Endothelial cell (in vitro differentiated cells): ENCODE results near the gene NEDD4L. TPM values are rescaled to one million over a fixed set of nuclear protein-coding genes. Genes with fewer than 3 reads are reported as not detected.

Experiments used
- DNase-seq: peaks from one replicate; pipeline ENCODE4 v3.0.0; 2021; ENCODE audit warnings: low spot score
- H3K27ac Mint-ChIP-seq: one replicate; pipeline ENCODE4 v1.8.0; 2021; ENCODE audit warnings: mixed read lengths, inconsistent platforms; ENCODE audit not compliant: unreplicated experiment
- H3K27me3 Mint-ChIP-seq: one replicate; pipeline ENCODE4 v1.8.0; 2021; ENCODE audit warnings: mild to moderate bottlenecking, moderate library complexity, mixed read lengths, inconsistent platforms; ENCODE audit not compliant: unreplicated experiment
- H3K36me3 Mint-ChIP-seq: one replicate; pipeline ENCODE4 v1.8.0; 2021; ENCODE audit warnings: mild to moderate bottlenecking, low read depth, mixed read lengths, inconsistent platforms; ENCODE audit not compliant: unreplicated experiment
- H3K4me1 Mint-ChIP-seq: one replicate; pipeline ENCODE4 v1.8.0; 2021; ENCODE audit warnings: mild to moderate bottlenecking, mixed read lengths, inconsistent platforms; ENCODE audit not compliant: unreplicated experiment
- H3K4me3 Mint-ChIP-seq: one replicate; pipeline ENCODE4 v1.8.0; 2021; ENCODE audit warnings: mild to moderate bottlenecking, mixed read lengths, inconsistent platforms; ENCODE audit not compliant: unreplicated experiment
- H3K9me3 Mint-ChIP-seq: one replicate; pipeline ENCODE4 v1.8.0; 2021; ENCODE audit warnings: mixed read lengths, inconsistent platforms; ENCODE audit not compliant: unreplicated experiment
- total RNA-seq: library from RNA; stranded (reverse); fragmentation: NEBNext Ultra II Directional; extraction: Animal tissue kit (Norgen Biotek cat#: 25700); gene quantifications from one replicate; pipeline ENCODE4 v1.2.1, GENCODE V29; 2021; ENCODE audit not compliant: unreplicated experiment
- TF ChIP-seq, protein P1 (sequence below): fragments of 200-600 bp; sonication (generic); IDR thresholded peaks from one replicate; pipeline ENCODE4 v1.5.0; 2021; ENCODE audit warnings: antibody characterized with exemption; ENCODE audit not compliant: unreplicated experiment

The NEDD4L gene
- total RNA-seq, 1 donor from 2014 or later: 42.8 TPM

- no peaks in the 10 kb centered on the region for H3K36me3 Mint-ChIP-seq
- no peaks in the 10 kb centered on the region for H3K9me3 Mint-ChIP-seq
- H3K27ac Mint-ChIP-seq: no peak overlapping the region
- no peak overlapping the region for H3K4me3 Mint-ChIP-seq
- H3K4me1 Mint-ChIP-seq: peaks cover 22% of the 10 kb centered on the region
- no peak for DNase-seq
- peaks cover 5% of the 10 kb centered on the region for H3K27me3 Mint-ChIP-seq
- TF ChIP-seq, protein P1, sequence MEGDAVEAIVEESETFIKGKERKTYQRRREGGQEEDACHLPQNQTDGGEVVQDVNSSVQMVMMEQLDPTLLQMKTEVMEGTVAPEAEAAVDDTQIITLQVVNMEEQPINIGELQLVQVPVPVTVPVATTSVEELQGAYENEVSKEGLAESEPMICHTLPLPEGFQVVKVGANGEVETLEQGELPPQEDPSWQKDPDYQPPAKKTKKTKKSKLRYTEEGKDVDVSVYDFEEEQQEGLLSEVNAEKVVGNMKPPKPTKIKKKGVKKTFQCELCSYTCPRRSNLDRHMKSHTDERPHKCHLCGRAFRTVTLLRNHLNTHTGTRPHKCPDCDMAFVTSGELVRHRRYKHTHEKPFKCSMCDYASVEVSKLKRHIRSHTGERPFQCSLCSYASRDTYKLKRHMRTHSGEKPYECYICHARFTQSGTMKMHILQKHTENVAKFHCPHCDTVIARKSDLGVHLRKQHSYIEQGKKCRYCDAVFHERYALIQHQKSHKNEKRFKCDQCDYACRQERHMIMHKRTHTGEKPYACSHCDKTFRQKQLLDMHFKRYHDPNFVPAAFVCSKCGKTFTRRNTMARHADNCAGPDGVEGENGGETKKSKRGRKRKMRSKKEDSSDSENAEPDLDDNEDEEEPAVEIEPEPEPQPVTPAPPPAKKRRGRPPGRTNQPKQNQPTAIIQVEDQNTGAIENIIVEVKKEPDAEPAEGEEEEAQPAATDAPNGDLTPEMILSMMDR: no peak
Measured at GRCh38 chr18:58284699-58285448, 240.8 kb downstream of the NEDD4L start.

GRCh38 chr18:58285449-58286130 is 241.6 kb downstream of the NEDD4L start:
- no peak for DNase-seq
- H3K36me3 Mint-ChIP-seq: no peaks in the 10 kb centered on the region
- H3K9me3 Mint-ChIP-seq: no peaks in the 10 kb centered on the region
- H3K27ac Mint-ChIP-seq: no peak overlapping the region
- TF ChIP-seq, protein P1: no peak
- H3K27me3 Mint-ChIP-seq: peaks cover 5% of the 10 kb centered on the region
- peaks cover 27% of the 10 kb centered on the region for H3K4me1 Mint-ChIP-seq
- no peak overlapping the region for H3K4me3 Mint-ChIP-seq

DNA sequence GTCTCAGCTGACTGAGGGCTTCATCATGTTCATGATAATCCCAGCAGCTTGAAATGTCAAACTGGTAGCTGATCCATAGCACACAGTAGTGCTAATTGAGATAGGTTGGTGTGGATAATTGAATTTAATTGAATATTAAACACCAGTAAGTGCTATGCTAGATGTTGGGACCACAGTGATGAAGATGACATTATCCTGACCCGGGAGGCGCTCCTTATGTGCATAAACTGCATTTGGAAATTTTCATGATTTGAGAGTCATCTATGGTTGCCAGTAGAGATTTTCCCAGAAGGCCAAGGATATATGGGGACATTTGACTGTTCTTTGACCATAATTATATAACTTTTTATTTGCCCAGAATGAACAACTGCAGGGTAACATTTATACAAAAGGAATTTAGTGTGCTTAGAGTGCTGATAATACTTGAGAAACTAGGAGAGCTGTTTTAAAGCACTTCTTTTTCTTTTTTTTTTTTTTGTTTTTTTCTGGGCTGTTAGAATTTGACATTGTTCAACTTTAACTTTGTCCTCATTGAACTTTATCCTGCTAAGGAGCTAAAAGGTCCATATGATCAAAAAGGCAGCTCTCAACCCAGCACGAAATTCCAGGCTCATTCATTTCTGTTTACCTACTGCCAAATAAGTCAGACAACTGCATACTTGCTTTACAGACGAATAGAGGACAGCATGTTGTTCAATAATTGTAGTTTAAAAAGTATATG is 242.8 kb downstream of the NEDD4L start:
- H3K4me1 Mint-ChIP-seq: peaks cover 27% of the 10 kb centered on the region
- no peak for DNase-seq
- H3K36me3 Mint-ChIP-seq: peaks cover 3% of the 10 kb centered on the region
- no peaks in the 10 kb centered on the region for H3K9me3 Mint-ChIP-seq
- no peak overlapping the region for H3K27ac Mint-ChIP-seq
- no peak overlapping the region for H3K4me3 Mint-ChIP-seq
- TF ChIP-seq, protein P1: no peak
- H3K27me3 Mint-ChIP-seq: peaks cover 3% of the 10 kb centered on the region

DNA sequence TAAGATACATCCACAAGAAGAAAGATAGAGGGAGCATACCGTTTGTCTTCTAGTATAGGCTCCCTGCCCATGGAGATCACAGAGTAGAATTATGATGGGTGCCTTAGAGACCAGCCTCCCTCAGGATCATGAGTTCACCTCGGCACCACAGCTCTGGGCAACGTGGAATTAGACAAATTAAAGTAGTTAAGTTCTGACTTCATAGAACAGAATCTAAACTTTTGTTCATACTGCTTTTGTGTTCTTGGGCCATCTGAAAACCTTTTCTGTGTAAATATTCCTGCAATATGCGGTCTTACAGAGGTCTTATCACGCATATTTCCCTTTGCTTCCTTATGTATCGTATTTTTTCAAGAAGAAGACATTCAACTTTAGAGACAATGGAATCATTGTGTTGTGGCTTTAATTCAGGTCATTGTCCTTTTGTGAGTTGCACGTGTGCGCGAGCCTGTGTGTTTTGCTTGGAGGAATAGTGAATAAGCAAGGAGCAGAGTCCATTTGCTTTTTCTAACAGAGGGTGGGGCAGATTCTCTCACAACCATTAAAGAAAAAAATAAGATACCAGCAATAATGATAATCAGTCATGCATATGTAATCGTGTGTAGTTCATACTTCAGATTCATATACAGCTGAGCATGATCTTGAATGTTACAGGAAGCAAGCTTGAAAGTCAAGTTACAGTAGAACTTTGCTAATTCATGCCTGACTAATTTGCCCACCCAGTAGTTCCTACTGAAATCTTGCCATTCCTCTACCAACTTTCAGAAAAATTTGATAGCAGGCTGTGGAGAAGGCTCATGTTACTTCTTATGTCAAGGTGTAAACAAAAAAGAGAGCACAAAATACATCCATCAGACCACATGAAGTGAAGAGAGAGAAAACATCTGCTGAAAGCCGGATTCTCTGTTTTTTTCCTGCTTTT is 243.6 kb downstream of the NEDD4L start:
- H3K36me3 Mint-ChIP-seq: peaks cover 3% of the 10 kb centered on the region
- TF ChIP-seq, protein P1: no peak
- H3K27ac Mint-ChIP-seq: peak overlapping the region; percentile 49
- peaks cover 27% of the 10 kb centered on the region for H3K4me1 Mint-ChIP-seq
- DNase-seq: no peak
- H3K4me3 Mint-ChIP-seq: no peak overlapping the region
- peaks cover 3% of the 10 kb centered on the region for H3K27me3 Mint-ChIP-seq
- no peaks in the 10 kb centered on the region for H3K9me3 Mint-ChIP-seq
